T-helper 1 cell treated with Interleukin-12 subunit alpha and Interleukin-12 subunit beta and Interleukin-4 antibody, amounts not matched to agents 30 ng/mL and 1 ng/mL, for 36 hours (primary cell): ENCODE results near the gene ABCF1. TPM values are rescaled to one million over a fixed set of nuclear protein-coding genes. Genes with fewer than 3 reads are reported as not detected.

Experiments
- intact Hi-C: fragments of 100-400 bp; cut with micrococcal nuclease; formaldehyde crosslinking; loops from one replicate; pipeline ENCODE4 v1.15.1; 2024
- total RNA-seq: library from RNA; stranded (reverse); gene quantifications from 2 replicates; pipeline ENCODE4 v1.2.3, GENCODE V29; 2022

ABCF1 gene
- total RNA-seq, 1 donor from 2014 or later, result 104 TPM

GRCh38 chr6:30599625-30600324 is 28.5 kb downstream of the ABCF1 start:
- intact Hi-C loops, result no loop called here

- intact Hi-C loops, result no loop called here
Measured at GRCh38 chr6:30600451-30600961, 29.3 kb downstream of the ABCF1 start.

- intact Hi-C loops, result no loop called here
Measured at GRCh38 chr6:30601436-30601814, 30.2 kb downstream of the ABCF1 start.

GRCh38 chr6:30601815-30602641 is 30.8 kb downstream of the ABCF1 start:
- intact Hi-C loops, result no loop called here

GRCh38 chr6:30603961-30604360 is 32.7 kb downstream of the ABCF1 start:
- intact Hi-C loops, result no loop called here

- intact Hi-C loops, result loop anchor here (10.0 kb wide), 1 partner anchor 475 kb away; no protein-coding TSS in a partner anchor
Measured at GRCh38 chr6:30610065-30610464, 38.8 kb downstream of the ABCF1 start.

GRCh38 chr6:30611150-30611855 is 40.1 kb downstream of the ABCF1 start:
- intact Hi-C loops, result loop anchor here (10.0 kb wide), 1 partner anchor 473 kb away; no protein-coding TSS in a partner anchor

- intact Hi-C loops, result loop anchor here (2.0 to 10.0 kb wide), 2 partner anchors 15 to 473 kb away; no protein-coding TSS in a partner anchor
Measured at GRCh38 chr6:30611856-30612194, 40.6 kb downstream of the ABCF1 start.

- intact Hi-C loops, result loop anchor here (2.0 to 10.0 kb wide), 2 partner anchors 15 to 473 kb away; no protein-coding TSS in a partner anchor
Measured at GRCh38 chr6:30612213-30612612, 41.0 kb downstream of the ABCF1 start.

- intact Hi-C loops, result loop anchor here (2.0 to 10.0 kb wide), 2 partner anchors 16 to 472 kb away; no protein-coding TSS in a partner anchor
Measured at GRCh38 chr6:30612687-30613248, 41.5 kb downstream of the ABCF1 start.

- intact Hi-C loops, result loop anchor here (2.0 to 10.0 kb wide), 2 partner anchors 17 to 471 kb away; no protein-coding TSS in a partner anchor
Measured at GRCh38 chr6:30613251-30614043, 42.2 kb downstream of the ABCF1 start.

GRCh38 chr6:30614044-30614842 is 43.0 kb downstream of the ABCF1 start:
- intact Hi-C loops, result loop anchor here (10.0 kb wide), 1 partner anchor 471 kb away; no protein-coding TSS in a partner anchor

GRCh38 chr6:30614843-30615218 is 43.6 kb downstream of the ABCF1 start:
- intact Hi-C loops, result loop anchor here (5.0 to 10.0 kb wide), 5 partner anchors 127 to 1282 kb away; partner anchors contain the start of genes EHMT2, FLOT1, HLA-C and IER3

GRCh38 chr6:30615219-30615957 is 44.1 kb downstream of the ABCF1 start:
- intact Hi-C loops, result loop anchor here (5.0 to 10.0 kb wide), 5 partner anchors 127 to 1282 kb away; partner anchors contain the start of genes EHMT2, FLOT1, HLA-C and IER3

- intact Hi-C loops, result loop anchor here (5.0 to 10.0 kb wide), 5 partner anchors 126 to 1281 kb away; partner anchors contain the start of genes EHMT2, FLOT1, HLA-C and IER3
Measured at GRCh38 chr6:30615958-30616810, 44.9 kb downstream of the ABCF1 start.

- intact Hi-C loops, result loop anchor here (1.0 to 10.0 kb wide), 18 partner anchors 9 to 1280 kb away; partner anchors contain the start of genes ABCF1, ATAT1, C6orf136 and EHMT2
Measured at GRCh38 chr6:30616811-30617564, 45.7 kb downstream of the ABCF1 start, which contains the start of gene PPP1R10. TSS of gene PPP1R10 (minus strand) at chr6:30617243. CDS start at chr6:30609944, 7,299 bp downstream.
